T1000 (cell line): ENCODE data around the gene LPP.

Experiments
- DNase-seq: peaks from one replicate; lab custom pipeline; 2025; ENCODE audit warnings: mixed read lengths; lab: John Stamatoyannopoulos, UW

Gene LPP

DNA sequence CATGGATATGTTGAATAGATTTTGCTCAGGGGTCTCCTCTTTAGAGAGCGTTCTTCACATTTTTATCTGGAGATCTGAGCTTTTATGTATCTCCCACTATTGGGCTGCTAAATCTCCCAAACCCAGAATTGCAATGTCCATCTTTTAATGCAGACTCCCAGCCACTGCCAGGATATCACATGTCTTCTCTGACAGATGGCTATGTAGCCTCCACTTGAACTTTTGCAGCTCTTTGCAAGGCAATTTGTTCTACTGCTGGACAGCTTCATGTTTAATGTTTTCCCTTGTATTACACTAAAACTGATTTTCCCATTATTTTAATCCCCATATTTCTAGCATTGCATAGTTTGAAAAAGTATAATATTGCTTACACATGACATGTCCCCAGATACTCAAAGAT lies 177.2 kb downstream of the LPP start:
- no peak for DNase-seq

- no peak for DNase-seq
These were observed 178.1 kb downstream of the LPP start for GRCh38 chr3:188332085-188332484.

DNA sequence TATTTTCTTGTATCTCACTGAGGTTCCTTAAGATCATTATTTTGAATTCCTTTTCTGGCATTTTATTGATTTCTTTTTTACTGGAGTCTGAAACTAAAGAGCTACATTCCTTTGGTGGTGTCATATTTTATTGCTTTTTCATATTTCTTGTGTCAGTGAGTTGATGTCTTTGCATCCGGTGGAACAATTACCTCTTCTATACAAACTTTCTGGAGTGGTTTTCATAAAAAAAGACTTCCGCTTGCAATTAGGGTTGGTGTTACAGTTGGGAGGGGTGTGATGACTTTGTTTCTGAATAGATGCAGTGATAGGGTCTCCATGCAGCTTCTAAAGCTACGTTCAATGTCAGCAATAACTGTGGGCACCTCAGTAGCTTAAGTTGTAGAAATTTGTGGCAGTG lies 181.7 kb downstream of the LPP start:
- DNase-seq: no peak

DNA sequence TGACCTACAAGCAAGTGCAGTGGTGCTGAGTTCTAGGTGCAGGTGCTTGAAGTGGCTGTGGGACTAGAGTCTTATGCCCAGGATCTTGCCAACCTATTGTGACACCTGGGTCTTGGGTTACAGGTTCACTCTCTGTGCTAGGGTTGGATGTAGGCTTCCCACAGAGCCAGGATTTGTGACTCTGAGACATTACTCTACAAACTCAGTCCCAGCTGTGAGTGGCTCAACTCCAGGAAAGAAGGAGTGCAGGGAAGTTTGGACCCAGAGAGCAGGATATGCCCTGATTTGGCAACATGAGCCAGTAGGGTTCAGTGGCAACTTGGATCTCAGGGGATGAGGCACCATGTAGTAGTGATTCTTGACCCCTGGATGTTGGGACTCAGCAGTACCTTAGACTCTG lies 182.2 kb downstream of the LPP start:
- DNase-seq: no peak

GRCh38 chr3:188337232-188337631 lies 183.3 kb downstream of the LPP start:
- no peak for DNase-seq

- no peak for DNase-seq
These were observed 184.1 kb downstream of the LPP start for GRCh38 chr3:188338086-188338485.

DNA sequence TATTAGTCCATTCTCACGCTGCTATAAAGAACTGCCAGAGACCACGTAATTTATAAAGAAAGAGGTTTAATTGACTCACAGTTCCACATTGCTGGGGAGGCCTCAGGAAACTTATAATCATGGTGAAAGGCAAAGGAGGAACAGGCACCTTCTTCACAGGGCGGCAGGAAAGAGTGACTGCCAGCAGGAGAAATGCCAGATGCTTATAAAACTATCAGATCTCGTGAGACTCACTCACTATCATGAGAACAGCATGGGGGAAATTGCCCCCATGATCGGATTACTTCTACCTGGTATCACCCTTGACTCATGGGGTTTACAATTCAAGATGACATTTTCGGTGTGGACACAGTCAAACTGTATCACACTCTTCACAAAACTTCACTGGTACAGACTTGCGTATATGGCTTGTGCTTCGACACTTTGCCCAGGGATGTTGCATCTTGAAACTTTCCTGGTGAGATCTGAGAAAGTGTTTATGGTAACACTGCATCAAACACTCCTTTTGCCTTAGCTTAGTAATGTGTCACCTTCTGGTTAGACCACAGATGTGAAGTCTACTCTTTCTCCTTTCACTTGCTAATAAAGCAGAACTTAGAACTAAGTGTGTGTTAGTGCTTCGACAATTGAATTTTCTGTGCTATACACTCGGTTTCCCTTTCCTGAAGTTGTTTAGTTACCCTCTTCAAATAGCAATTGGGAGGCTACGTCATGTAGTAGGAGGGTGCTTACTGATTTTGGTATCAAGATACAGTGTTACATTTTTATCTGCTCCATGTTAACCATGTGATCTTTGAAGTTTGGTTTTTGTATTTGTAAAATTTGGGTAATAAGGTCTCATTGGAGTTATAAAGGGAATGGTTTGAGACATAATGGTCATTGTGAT lies 185.7 kb downstream of the LPP start:
- DNase-seq: no peak

- no peak for DNase-seq
These were observed 187.5 kb downstream of the LPP start for GRCh38 chr3:188341501-188341900.

GRCh38 chr3:188342991-188343732 lies 189.2 kb downstream of the LPP start:
- DNase-seq: no peak

DNA sequence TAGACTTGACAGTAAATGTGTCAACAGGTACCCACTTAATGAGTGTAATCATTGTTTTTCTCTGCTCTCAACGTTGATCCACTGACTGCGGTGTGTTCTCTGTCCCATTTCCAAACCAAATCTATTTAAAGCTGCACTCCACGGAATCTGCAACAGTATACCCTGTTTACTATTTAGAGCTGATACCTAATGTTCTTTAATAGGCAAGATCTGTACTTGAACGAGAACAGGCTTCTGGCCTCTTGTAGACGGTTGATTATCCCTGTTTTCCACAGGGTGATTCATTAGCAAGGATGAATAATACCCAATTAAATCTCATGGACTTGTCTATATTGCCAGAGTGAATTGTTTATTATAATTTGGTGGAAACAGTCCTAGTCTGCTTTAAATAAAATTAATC lies 189.9 kb downstream of the LPP start:
- DNase-seq: no peak

DNA sequence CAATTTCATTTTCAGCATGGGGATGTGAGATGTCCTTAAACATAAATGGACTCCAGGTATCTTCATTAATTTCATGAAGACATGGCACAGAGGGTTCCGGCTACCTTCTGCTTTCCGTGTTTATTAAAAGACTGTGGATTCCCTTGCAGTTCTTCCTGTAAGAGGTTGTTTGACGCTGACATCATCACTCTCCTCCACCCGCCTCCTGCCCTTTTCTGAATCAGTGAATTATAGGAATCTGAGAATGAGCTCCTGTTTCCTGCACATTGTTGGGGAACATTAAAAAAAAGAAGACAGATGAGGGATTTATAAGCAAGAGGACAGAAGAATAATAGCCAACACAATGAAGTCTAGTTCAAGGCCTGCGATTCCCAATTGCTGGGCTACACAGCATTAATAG lies 191.3 kb downstream of the LPP start:
- no peak for DNase-seq

DNA sequence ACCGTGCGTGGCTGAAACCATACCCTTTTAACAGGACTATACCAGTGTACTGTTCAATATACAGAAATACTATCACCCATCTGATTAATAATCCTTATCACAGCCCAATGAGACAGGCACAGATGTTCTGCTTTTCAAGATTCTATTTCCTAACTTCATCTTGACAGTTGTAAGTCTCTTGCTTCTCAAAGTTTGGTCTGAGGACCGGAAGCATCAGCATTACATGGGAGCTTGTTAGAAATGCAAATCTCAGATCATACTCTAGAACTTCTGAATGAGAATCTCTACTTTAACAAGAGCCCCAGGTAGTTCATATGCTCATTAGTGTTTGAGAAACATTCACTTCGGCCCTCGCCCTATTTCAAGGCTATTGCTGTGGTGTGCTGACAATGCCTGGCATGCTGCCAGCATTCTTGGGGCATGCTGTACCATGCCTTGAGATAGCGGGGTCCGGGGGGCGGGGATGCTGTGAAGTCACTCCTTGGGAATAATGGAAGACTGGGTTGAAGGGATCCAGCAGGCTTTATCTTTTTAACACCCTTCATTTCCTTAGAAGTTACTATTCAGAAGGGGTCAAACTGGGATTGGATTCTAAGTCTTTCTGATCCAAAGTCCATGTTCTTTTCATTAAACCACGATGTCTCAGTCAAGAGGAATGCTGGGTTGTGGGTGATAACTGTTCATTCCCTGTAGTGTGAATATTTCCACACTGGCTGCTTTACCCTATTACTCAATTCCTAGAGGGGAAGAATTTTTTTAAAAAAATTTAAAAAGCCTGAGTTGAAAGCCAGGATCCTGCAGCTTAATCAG lies 194.7 kb downstream of the LPP start:
- DNase-seq: peak; percentile 39

GRCh38 chr3:188349351-188349901 lies 195.5 kb downstream of the LPP start:
- DNase-seq: no peak

GRCh38 chr3:188349933-188350332 lies 196.0 kb downstream of the LPP start:
- DNase-seq: no peak

GRCh38 chr3:188350961-188351360 lies 197.0 kb downstream of the LPP start:
- DNase-seq: no peak

- no peak for DNase-seq
These were observed 197.7 kb downstream of the LPP start for GRCh38 chr3:188351648-188352047.

DNA sequence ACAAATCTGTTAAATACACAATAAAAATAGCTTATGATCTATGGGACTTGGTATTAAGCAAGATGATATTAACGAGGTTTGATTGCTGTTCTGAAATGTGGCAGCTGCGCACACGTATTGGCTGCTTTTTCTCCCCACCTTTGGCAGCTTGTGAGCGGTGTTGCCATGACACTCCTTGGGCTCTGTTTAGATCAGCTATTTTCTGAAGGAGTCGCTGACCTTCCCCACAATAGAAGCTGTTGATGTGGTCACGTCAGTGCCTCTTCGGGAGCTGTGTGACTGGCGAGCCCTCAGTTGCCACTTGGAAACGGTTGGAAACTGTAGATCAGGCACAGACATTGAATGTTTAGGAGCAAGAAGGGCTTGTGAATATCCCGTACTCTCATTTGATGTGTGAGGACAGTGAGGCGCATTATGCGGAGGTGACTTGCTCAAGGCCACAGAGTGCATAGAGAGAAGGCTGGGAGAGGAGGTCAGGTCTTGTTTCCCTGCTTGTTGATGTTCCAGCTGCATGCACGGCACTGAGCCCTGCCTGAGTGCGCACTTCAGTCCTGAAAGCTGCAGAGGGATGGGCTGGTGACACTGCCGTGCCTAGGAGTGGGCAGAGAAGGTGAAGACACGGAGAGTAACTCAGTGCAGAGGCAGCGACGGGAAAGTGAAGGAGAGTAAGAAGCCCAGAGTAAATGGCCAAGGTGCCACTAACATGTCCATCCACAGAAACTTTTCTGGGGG lies 198.4 kb downstream of the LPP start:
- DNase-seq: no peak

DNA sequence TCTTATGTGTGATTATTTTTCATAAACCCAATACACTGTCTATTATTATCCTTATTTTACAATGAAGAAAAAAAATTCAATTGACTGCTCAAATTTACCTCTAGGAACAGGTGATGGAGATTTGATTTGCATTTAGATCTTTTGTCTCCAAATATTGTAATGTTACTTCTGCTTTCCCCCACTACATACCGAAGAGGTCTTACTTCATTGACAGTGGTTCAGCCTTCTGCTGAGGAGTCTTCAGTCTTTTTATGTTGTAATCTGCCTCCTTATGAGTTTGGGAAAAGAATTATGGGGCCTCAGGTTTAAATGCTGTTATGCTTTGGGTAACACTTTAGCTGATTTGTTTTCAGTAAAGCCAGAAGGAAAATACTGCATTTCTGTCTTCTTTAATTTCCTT lies 199.5 kb downstream of the LPP start:
- no peak for DNase-seq

GRCh38 chr3:188358787-188359493 lies 205.0 kb downstream of the LPP start:
- no peak for DNase-seq

DNA sequence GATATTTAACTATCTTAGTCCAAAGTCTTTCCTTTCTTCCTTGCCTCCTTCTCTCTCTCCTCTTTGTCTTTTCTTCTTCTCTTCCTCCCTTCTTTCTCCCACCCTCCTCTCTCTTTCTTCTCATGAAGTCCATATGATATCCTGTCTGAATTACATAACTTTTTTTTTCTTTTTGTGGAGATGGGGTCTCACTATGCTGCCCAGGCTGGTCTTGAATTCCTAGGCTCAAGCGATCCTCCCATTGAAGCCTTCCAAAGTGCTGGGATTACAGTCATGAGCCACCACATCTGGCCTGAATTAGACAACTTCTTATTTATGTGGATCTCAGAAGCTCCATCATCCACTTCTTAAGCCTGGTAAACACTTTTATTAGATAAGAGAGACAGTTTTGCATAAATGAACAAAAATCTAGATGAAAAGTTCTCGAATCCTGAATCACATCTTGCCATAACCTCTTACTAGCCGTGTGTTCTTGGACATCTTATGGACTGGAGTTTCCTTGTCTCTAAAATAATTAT lies 206.5 kb downstream of the LPP start:
- no peak for DNase-seq

DNA sequence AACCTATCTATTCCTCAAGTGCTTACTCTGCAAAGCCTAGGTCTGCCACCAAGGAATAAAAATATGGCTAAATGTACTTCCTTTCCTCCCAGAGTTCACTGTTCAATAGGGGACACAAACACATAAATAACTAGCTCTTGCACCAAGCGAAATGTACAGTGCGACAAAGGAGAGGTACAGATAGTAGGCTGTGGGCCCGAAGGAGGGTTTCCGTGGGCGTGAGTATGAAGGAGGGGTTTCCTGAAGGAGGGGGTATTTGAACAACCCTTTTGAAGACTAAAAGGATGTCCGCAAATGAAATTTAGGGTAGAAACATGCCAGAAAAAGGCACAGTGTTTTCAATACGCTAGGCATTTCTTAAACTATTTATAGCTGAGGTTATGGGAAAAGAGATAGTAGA lies 207.9 kb downstream of the LPP start:
- DNase-seq: no peak
